Measurements from ENCODE around the gene RNU5D-1. TPM values are rescaled to one million over a fixed set of nuclear protein-coding genes. Genes with fewer than 3 reads are reported as not detected.
A peak's percentile ranks its signal among the peaks of the same experiment; 100 is the strongest.

Gene RNU5D-1
- total and polyA plus RNA-seq, 2 of the 13 experiments (the other 11 are each of a cell fraction or from before 2014, with no cell fraction given), result 165 TPM; not detected in 1

- TF ChIP-seq KMT2A (CRISPR knock-in tag; IDR thresholded peaks at IDR 0.05) (peak; percentile 62; the same call in 1 of the 2 replicates), ZSCAN21 (CRISPR knock-in tag; IDR thresholded peaks at IDR 0.05; ENCODE audit: borderline replicate concordance) (peak; percentile 26; the same call in 1 of the 2 replicates), NR3C1 (CRISPR knock-in tag; IDR thresholded peaks at IDR 0.05) (no peak), ZNF567 (CRISPR knock-in tag; IDR thresholded peaks at IDR 0.05; ENCODE audit: borderline replicate concordance) (no peak), CBX5 (CRISPR knock-in tag; IDR thresholded peaks at IDR 0.05; ENCODE audit: borderline replicate concordance) (no peak), SALL2 (CRISPR knock-in tag; IDR thresholded peaks at IDR 0.05) (no peak), PPARG (CRISPR knock-in tag; conservative IDR thresholded peaks at IDR 0.05) (peak; percentile 75), IRF9 (CRISPR knock-in tag; IDR thresholded peaks at IDR 0.05; ENCODE audit: borderline replicate concordance) (no peak), ZNF589 (CRISPR knock-in tag; conservative IDR thresholded peaks at IDR 0.05) (no peak), ZNF142 (CRISPR knock-in tag; IDR thresholded peaks at IDR 0.05) (no peak), KAT2B (IDR thresholded peaks at IDR 0.05; ENCODE audit: borderline replicate concordance, low read depth, low read length) (no peak), DNMT1 (CRISPR knock-in tag; IDR thresholded peaks at IDR 0.05) (no peak), TEAD2 (CRISPR knock-in tag; IDR thresholded peaks at IDR 0.05) (no peak), MBD4 (IDR thresholded peaks at IDR 0.05; ENCODE audit: borderline replicate concordance, low read length) (0 out of 2 replicates have a peak, but pooled peaks have one; percentile 84), ZNF776 (CRISPR knock-in tag; IDR thresholded peaks at IDR 0.05) (no peak), ZNF672 (CRISPR knock-in tag; IDR thresholded peaks at IDR 0.05) (no peak), RNF2 (conservative IDR thresholded peaks at IDR 0.05; ENCODE audit: low read depth) (peak; percentile 68; the same call in 1 of the 2 replicates), ZNF264 (CRISPR knock-in tag; IDR thresholded peaks at IDR 0.05) (no peak), NFKB2 (CRISPR knock-in tag; IDR thresholded peaks at IDR 0.05; ENCODE audit: borderline replicate concordance) (no peak)
- TF ChIP-seq, protein P1, sequence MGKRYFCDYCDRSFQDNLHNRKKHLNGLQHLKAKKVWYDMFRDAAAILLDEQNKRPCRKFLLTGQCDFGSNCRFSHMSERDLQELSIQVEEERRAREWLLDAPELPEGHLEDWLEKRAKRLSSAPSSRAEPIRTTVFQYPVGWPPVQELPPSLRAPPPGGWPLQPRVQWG (CRISPR knock-in tag; IDR thresholded peaks at IDR 0.05; ENCODE audit: borderline replicate concordance, low read depth), result no peak
- TF ChIP-seq, protein P2, sequence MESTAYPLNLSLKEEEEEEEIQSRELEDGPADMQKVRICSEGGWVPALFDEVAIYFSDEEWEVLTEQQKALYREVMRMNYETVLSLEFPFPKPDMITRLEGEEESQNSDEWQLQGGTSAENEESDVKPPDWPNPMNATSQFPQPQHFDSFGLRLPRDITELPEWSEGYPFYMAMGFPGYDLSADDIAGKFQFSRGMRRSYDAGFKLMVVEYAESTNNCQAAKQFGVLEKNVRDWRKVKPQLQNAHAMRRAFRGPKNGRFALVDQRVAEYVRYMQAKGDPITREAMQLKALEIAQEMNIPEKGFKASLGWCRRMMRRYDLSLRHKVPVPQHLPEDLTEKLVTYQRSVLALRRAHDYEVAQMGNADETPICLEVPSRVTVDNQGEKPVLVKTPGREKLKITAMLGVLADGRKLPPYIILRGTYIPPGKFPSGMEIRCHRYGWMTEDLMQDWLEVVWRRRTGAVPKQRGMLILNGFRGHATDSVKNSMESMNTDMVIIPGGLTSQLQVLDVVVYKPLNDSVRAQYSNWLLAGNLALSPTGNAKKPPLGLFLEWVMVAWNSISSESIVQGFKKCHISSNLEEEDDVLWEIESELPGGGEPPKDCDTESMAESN (CRISPR knock-in tag; conservative IDR thresholded peaks at IDR 0.05), result no peak
These were observed at the start of gene RNU5D-1 (continued) for GRCh38 chr1:44730741-44731512.

Measured in HepG2 (cell line).